Trophoblast cell (in vitro differentiated cells and primary cell): ENCODE results near the gene IQSEC3.

Source experiments
- DNase-seq, 2 donors: peaks; one replicate each; pipeline ENCODE4 v3.0.0-alpha.2; 2016
- H2AFZ ChIP-seq: 2 replicates; pipeline ENCODE4 v1.6.1; 2013; ENCODE audit warnings: low read length, moderate library complexity, mild to moderate bottlenecking; ENCODE audit not compliant: insufficient read depth, poor library complexity
- H2AK5ac ChIP-seq: 2 replicates; pipeline ENCODE4 v1.6.1; 2013; ENCODE audit warnings: mild to moderate bottlenecking, low read length
- H2BK120ac ChIP-seq: 2 replicates; pipeline ENCODE4 v1.6.1; 2013; ENCODE audit warnings: low read length, mild to moderate bottlenecking, moderate library complexity; ENCODE audit not compliant: insufficient read depth, poor library complexity
- H2BK12ac ChIP-seq: 2 replicates; pipeline ENCODE4 v1.6.1; 2013; ENCODE audit warnings: mild to moderate bottlenecking, low read length, moderate library complexity
- H2BK5ac ChIP-seq: 2 replicates; pipeline ENCODE4 v1.6.1; 2013; ENCODE audit warnings: low read length, low read depth, moderate library complexity, mild to moderate bottlenecking; ENCODE audit not compliant: poor library complexity
- H3K14ac ChIP-seq: 2 replicates; pipeline ENCODE4 v1.6.1; 2013; ENCODE audit warnings: mild to moderate bottlenecking, low read length
- H3K18ac ChIP-seq: 2 replicates; pipeline ENCODE4 v1.6.1; 2013; ENCODE audit warnings: mild to moderate bottlenecking, low read length
- H3K23ac ChIP-seq: 2 replicates; pipeline ENCODE4 v1.6.1; 2013; ENCODE audit warnings: low read length
- H3K27ac ChIP-seq: 2 replicates; pipeline ENCODE4 v1.5.1; 2013; ENCODE audit warnings: low read depth, mild to moderate bottlenecking, inconsistent platforms, low read length, moderate library complexity
- H3K27me3 ChIP-seq: 2 replicates; pipeline ENCODE4 v1.6.1; 2013; ENCODE audit warnings: inconsistent platforms, mild to moderate bottlenecking, low read length, moderate library complexity; ENCODE audit not compliant: insufficient read depth
- H3K36me3 ChIP-seq, 2 experiments: 1 replicate in 1 of 2; 2 replicates in 1 of 2; pipeline ENCODE4 v1.6.1; 2013; ENCODE audit warnings: low read length in 2 of 2, mild to moderate bottlenecking in 2 of 2, moderate library complexity in 1 of 2; ENCODE audit not compliant: insufficient read depth in 2 of 2, control insufficient read depth in 1 of 2
- H3K4ac ChIP-seq: 2 replicates; pipeline ENCODE4 v1.6.1; 2013; ENCODE audit warnings: low read depth, mild to moderate bottlenecking, low read length, moderate library complexity
- H3K4me1 ChIP-seq, 2 experiments: 1 replicate in 1 of 2; 2 replicates in 1 of 2; pipeline ENCODE4 v1.6.1; 2013; ENCODE audit warnings: low read length in 2 of 2, mild to moderate bottlenecking in 2 of 2, moderate library complexity in 1 of 2; ENCODE audit not compliant: insufficient read depth in 2 of 2, control insufficient read depth in 1 of 2
- H3K4me2 ChIP-seq: 2 replicates; pipeline ENCODE4 v1.6.1; 2013; ENCODE audit warnings: inconsistent platforms, mild to moderate bottlenecking, low read length, moderate library complexity
- H3K4me3 ChIP-seq: 2 replicates; pipeline ENCODE4 v1.5.1; 2013; ENCODE audit warnings: mild to moderate bottlenecking, low read depth, low read length, inconsistent platforms
- H3K79me1 ChIP-seq: one replicate; pipeline ENCODE4 v1.6.1; 2013; ENCODE audit warnings: low read length
- H3K79me2 ChIP-seq: 2 replicates; pipeline ENCODE4 v1.6.1; 2013; ENCODE audit warnings: low read length, mild to moderate bottlenecking; ENCODE audit not compliant: control insufficient read depth, insufficient read depth, poor library complexity
- H3K9ac ChIP-seq: 2 replicates; pipeline ENCODE4 v1.6.1; 2013; ENCODE audit warnings: mild to moderate bottlenecking, low read length
- H3K9me3 ChIP-seq: 2 replicates; pipeline ENCODE4 v1.6.1; 2013; ENCODE audit warnings: low read depth, mild to moderate bottlenecking, control low read depth, inconsistent platforms, low read length; ENCODE audit not compliant: insufficient read depth
- H4K12ac ChIP-seq: 2 replicates; pipeline ENCODE4 v1.6.1; 2013; ENCODE audit warnings: low read depth, mild to moderate bottlenecking, low read length, moderate library complexity
- H4K8ac ChIP-seq: 2 replicates; pipeline ENCODE4 v1.6.1; 2013; ENCODE audit warnings: low read depth, mild to moderate bottlenecking, low read length, moderate library complexity
- H4K91ac ChIP-seq: one replicate; pipeline ENCODE4 v1.6.1; 2013; ENCODE audit warnings: low read depth, mild to moderate bottlenecking, low read length, moderate library complexity
- WGBS: extraction: QIAGEN DNeasy Blood & Tissue Kit; methylation state at CpG from one replicate; pipeline ENCODE4 v1.1.7; 2013; ENCODE audit warnings: missing lambda C conversion rate; ENCODE audit not compliant: insufficient read length, insufficient coverage; ENCODE audit errors: extremely low coverage; 5-methylcytosine and 5-hydroxymethylcytosine counted together

IQSEC3 gene

GRCh38 chr12:139585-139984 is 73.0 kb downstream of the IQSEC3 start:
- Histone ChIP-seq H3K4ac (no peak overlapping the region), H3K79me1 (no peaks in the 10 kb centered on the region)

GRCh38 chr12:140162-140561 is 73.6 kb downstream of the IQSEC3 start:
- no peaks in the 10 kb centered on the region for H3K79me1 ChIP-seq
- peaks cover 0 to 5% of the 10 kb centered on the region in 2 experiments for H3K4me1 ChIP-seq
- H3K9ac ChIP-seq = no peak overlapping the region
- H4K91ac ChIP-seq = no peak overlapping the region
- H4K8ac ChIP-seq = no peak overlapping the region
- no peaks in the 10 kb centered on the region for H3K79me2 ChIP-seq
- H3K4me2 ChIP-seq = no peak overlapping the region
- H2BK5ac ChIP-seq = no peak overlapping the region
- H2BK12ac ChIP-seq = no peak overlapping the region
- no peak overlapping the region for H3K4me3 ChIP-seq
- H3K18ac ChIP-seq = no peak overlapping the region
- H3K9me3 ChIP-seq = peaks cover 5% of the 10 kb centered on the region
- no peak overlapping the region for H3K27ac ChIP-seq
- H2AFZ ChIP-seq = no peak overlapping the region
- H4K12ac ChIP-seq = no peak overlapping the region
- H3K4ac ChIP-seq = no peak overlapping the region
- DNase-seq = no peak
- no CpG with 5 or more reads among the region's 5 CpGs for WGBS
- no peak overlapping the region for H3K23ac ChIP-seq
- no peaks in the 10 kb centered on the region for H3K36me3 ChIP-seq
- no peak overlapping the region for H3K14ac ChIP-seq
- H2BK120ac ChIP-seq = no peak overlapping the region
- no peak overlapping the region for H2AK5ac ChIP-seq
- peaks cover 13% of the 10 kb centered on the region for H3K27me3 ChIP-seq

More at GRCh38 chr12:139585-139984, 73.0 kb downstream of the IQSEC3 start:
- H3K4me2 ChIP-seq = no peak overlapping the region
- no peak overlapping the region for H2BK5ac ChIP-seq
- no peaks in the 10 kb centered on the region for H3K36me3 ChIP-seq
- no peak overlapping the region for H4K91ac ChIP-seq
- no peak overlapping the region for H3K9ac ChIP-seq
- peaks cover 0 to 5% of the 10 kb centered on the region in 2 experiments for H3K4me1 ChIP-seq
- peaks cover 5% of the 10 kb centered on the region for H3K9me3 ChIP-seq
- no CpG with 5 or more reads among the region's 14 CpGs for WGBS
- H3K4me3 ChIP-seq = no peak overlapping the region
- no peak overlapping the region for H2BK12ac ChIP-seq
- H3K27ac ChIP-seq = no peak overlapping the region
- no peak overlapping the region for H3K23ac ChIP-seq
- no peak overlapping the region for H3K14ac ChIP-seq
- peaks cover 13% of the 10 kb centered on the region for H3K27me3 ChIP-seq
- no peak overlapping the region for H2AK5ac ChIP-seq
- no peak overlapping the region for H3K18ac ChIP-seq
- no peak overlapping the region for H4K8ac ChIP-seq
- no peak overlapping the region for H2AFZ ChIP-seq
- DNase-seq = no peak
- H4K12ac ChIP-seq = no peak overlapping the region
- H3K79me2 ChIP-seq = no peaks in the 10 kb centered on the region
- H2BK120ac ChIP-seq = no peak overlapping the region

GRCh38 chr12:143964-144649 is 77.5 kb downstream of the IQSEC3 start:
- no peak for DNase-seq

GRCh38 chr12:144650-145284 is 78.2 kb downstream of the IQSEC3 start:
- H3K27me3 ChIP-seq = peaks cover 5% of the 10 kb centered on the region
- H3K4me1 ChIP-seq = peaks cover 0 to under 1% of the 10 kb centered on the region in 2 experiments
- no peaks in the 10 kb centered on the region for H3K79me1 ChIP-seq
- H3K18ac ChIP-seq = no peak overlapping the region
- H3K27ac ChIP-seq = no peak overlapping the region
- no peak overlapping the region for H4K12ac ChIP-seq
- no peak overlapping the region for H2BK5ac ChIP-seq
- H4K91ac ChIP-seq = no peak overlapping the region
- H3K4me3 ChIP-seq = no peak overlapping the region
- H4K8ac ChIP-seq = no peak overlapping the region
- no peak overlapping the region for H2AK5ac ChIP-seq
- H3K14ac ChIP-seq = no peak overlapping the region
- no peak overlapping the region for H3K9ac ChIP-seq
- no peaks in the 10 kb centered on the region for H3K36me3 ChIP-seq
- no CpG with 5 or more reads among the region's 5 CpGs for WGBS
- no peak overlapping the region for H3K4ac ChIP-seq
- peaks cover 2% of the 10 kb centered on the region for H3K9me3 ChIP-seq
- no peak for DNase-seq
- no peak overlapping the region for H2BK12ac ChIP-seq
- no peaks in the 10 kb centered on the region for H3K79me2 ChIP-seq
- no peak overlapping the region for H3K4me2 ChIP-seq
- H2BK120ac ChIP-seq = no peak overlapping the region
- no peak overlapping the region for H3K23ac ChIP-seq
- no peak overlapping the region for H2AFZ ChIP-seq

More at GRCh38 chr12:143964-144649, 77.5 kb downstream of the IQSEC3 start:
- Histone ChIP-seq H4K91ac (no peak overlapping the region), H3K79me2 (no peaks in the 10 kb centered on the region), H3K27me3 (peaks cover 8% of the 10 kb centered on the region), H2AK5ac (no peak overlapping the region), H3K9me3 (peaks cover 3% of the 10 kb centered on the region), H3K4me1 (peaks cover 0 to 3% of the 10 kb centered on the region in 2 experiments), H3K79me1 (no peaks in the 10 kb centered on the region), H3K18ac (no peak overlapping the region), H2BK5ac (no peak overlapping the region), H3K27ac (no peak overlapping the region), H4K12ac (no peak overlapping the region), H4K8ac (no peak overlapping the region), H2BK12ac (no peak overlapping the region), H2BK120ac (no peak overlapping the region), H3K4me3 (no peak overlapping the region), H3K14ac (no peak overlapping the region), H3K4ac (no peak overlapping the region), H3K36me3 (no peaks in the 10 kb centered on the region), H3K4me2 (no peak overlapping the region), H3K23ac (no peak overlapping the region), H2AFZ (no peak overlapping the region), H3K9ac (no peak overlapping the region)
- WGBS = no CpG with 5 or more reads among the region's 19 CpGs
